ENCODE results near the gene CYFIP2. TPM values are rescaled to one million over a fixed set of nuclear protein-coding genes. Genes with fewer than 3 reads are reported as not detected.

Gene CYFIP2
- total and polyA plus RNA-seq, 8 donors: 14.8 to 162 (median 24.4) TPM

DNA sequence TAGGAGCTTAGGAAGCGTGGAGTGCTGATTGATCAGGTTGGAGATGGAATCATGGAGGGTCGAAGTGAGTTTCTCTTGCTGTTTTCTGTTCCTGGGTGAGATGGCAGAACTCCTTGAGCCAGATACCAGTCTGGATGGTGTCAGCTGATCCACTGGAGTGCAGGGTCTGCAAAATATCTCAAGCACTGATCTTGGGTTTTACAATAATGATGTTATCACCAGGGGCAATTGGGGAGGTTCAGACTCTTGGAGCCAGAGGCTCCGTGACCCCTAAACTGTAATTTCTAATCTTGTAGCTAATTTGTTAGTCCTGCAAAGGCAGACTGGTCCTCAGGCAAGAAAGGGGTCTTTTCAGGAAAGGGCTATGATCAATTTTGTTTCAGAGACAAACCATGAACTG lies 114.1 kb downstream of the CYFIP2 start:
- H3K27me3 ChIP-seq: no peaks in the 10 kb centered on the region
- peaks cover 0 to 14% (median 12%) of the 10 kb centered on the region in 4 donors for H3K36me3 ChIP-seq
- H3K4me3 ChIP-seq: no peak overlapping the region
- WGBS, 5 donors: 88 to 95% (median 92%) methylated on average over 3 of the region's 3 CpGs
- H3K9me3 ChIP-seq: no peaks in the 10 kb centered on the region
- no peak for TF ChIP-seq POLR2AphosphoS5 (IDR thresholded peaks at IDR 0.05)
- TF ChIP-seq POLR2A (IDR thresholded peaks at IDR 0.05): no peak
- TF ChIP-seq EP300 (IDR thresholded peaks at IDR 0.05): no peak
- TF ChIP-seq, protein P1, sequence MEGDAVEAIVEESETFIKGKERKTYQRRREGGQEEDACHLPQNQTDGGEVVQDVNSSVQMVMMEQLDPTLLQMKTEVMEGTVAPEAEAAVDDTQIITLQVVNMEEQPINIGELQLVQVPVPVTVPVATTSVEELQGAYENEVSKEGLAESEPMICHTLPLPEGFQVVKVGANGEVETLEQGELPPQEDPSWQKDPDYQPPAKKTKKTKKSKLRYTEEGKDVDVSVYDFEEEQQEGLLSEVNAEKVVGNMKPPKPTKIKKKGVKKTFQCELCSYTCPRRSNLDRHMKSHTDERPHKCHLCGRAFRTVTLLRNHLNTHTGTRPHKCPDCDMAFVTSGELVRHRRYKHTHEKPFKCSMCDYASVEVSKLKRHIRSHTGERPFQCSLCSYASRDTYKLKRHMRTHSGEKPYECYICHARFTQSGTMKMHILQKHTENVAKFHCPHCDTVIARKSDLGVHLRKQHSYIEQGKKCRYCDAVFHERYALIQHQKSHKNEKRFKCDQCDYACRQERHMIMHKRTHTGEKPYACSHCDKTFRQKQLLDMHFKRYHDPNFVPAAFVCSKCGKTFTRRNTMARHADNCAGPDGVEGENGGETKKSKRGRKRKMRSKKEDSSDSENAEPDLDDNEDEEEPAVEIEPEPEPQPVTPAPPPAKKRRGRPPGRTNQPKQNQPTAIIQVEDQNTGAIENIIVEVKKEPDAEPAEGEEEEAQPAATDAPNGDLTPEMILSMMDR (IDR thresholded peaks at IDR 0.05): no peak
- intact Hi-C loops (cut with DNase I; ENCODE audit: low total_unique reads): no loop called here
- H3K4me1 ChIP-seq: peaks cover 0 to 30% (median 10%) of the 10 kb centered on the region in 4 donors
- H3K27ac ChIP-seq: peak overlapping the region in 2 of 5 donors; percentile 25 to 63
- no peak for DNase-seq

DNA sequence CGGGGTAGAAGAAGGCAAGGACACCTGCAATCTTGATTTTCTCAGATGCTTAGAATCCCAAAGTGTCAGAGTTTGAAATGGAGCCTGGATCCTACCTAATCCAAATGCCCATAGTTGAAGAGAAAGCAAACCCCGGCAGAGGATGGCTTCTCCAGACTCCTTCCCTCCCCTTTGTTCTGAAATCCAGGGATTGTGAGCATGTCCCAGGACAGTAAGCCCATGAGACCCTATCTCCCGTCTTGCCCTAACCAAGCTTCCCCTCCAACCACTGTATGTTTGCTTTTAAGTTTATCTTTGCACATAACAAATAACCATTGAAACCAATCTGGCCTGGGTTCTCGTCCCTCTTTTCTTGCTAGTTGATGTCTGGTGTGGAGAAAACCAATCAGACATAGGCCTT lies 115.8 kb downstream of the CYFIP2 start:
- no peaks in the 10 kb centered on the region for H3K9me3 ChIP-seq
- no peak for DNase-seq
- WGBS, 5 donors: 49 to 71% (median 55%) methylated on average over 4 of the region's 4 CpGs
- peaks cover 0 to 35% (median 10%) of the 10 kb centered on the region in 4 donors for H3K4me1 ChIP-seq
- peaks cover 0 to 14% (median 7%) of the 10 kb centered on the region in 4 donors for H3K36me3 ChIP-seq
- peak overlapping the region in 3 of 5 donors; percentile 18 to 78 (median 76) for H3K27ac ChIP-seq
- intact Hi-C loops (cut with DNase I; ENCODE audit: low total_unique reads): no loop called here
- no peak overlapping the region for H3K4me3 ChIP-seq
- no peaks in the 10 kb centered on the region for H3K27me3 ChIP-seq
- TF ChIP-seq, protein P1 (IDR thresholded peaks at IDR 0.05): no peak
- TF ChIP-seq POLR2A (IDR thresholded peaks at IDR 0.05) (no peak), EP300 (IDR thresholded peaks at IDR 0.05) (no peak), POLR2AphosphoS5 (IDR thresholded peaks at IDR 0.05) (no peak)

DNA sequence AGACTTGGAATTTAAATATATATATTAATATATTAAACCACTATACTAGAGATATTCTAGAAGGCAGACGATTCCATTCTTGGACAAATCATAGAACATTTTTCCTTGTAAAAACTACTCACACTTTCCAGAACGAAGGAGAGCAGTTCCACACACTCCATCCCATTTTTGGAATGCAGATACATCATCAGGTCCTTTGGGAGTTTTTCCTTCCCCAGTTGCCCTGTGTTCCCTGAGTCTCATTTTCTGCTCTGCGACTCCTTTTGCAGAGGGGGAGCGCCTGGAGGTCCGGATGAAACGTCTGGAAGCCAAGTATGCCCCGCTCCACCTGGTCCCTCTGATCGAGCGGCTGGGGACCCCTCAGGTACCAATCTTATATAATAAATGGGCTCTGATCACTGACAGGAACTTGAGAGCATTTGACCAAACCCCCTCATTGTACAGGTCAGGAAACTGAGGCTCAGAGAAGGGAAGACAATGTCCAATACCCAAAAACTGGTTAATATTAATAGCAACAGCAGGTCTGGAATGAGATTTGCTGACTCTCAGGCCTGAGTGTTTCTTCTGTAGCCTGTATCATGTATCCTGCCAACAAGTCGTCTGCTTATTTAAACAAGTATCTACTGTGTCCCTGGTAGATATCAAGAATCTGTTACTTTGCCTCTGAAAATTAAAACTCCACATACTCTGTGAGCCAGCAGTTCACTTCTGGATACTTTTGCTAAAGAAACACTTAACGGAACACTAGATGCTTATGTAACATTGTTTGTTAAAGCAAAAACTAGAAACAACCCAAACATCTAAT lies 117.3 kb downstream of the CYFIP2 start:
- no peaks in the 10 kb centered on the region for H3K27me3 ChIP-seq
- H3K4me1 ChIP-seq: peaks cover 7 to 49% (median 21%) of the 10 kb centered on the region in 4 donors
- TF ChIP-seq POLR2AphosphoS5 (IDR thresholded peaks at IDR 0.05): peak in 1 of 3 donors; percentile 28
- TF ChIP-seq, protein P1 (IDR thresholded peaks at IDR 0.05): no peak
- peak in 1 of 2 donors; percentile 50 for DNase-seq
- peaks cover 0 to 14% (median 4%) of the 10 kb centered on the region in 4 donors for H3K36me3 ChIP-seq
- 61 to 88% (median 82%) methylated on average over 11 of the region's 11 CpGs for WGBS, 5 donors
- intact Hi-C loops (cut with DNase I; ENCODE audit: low total_unique reads): no loop called here
- H3K27ac ChIP-seq: peak overlapping the region in 4 of 5 donors; percentile 65 to 78 (median 72)
- no peak overlapping the region for H3K4me3 ChIP-seq
- H3K9me3 ChIP-seq: no peaks in the 10 kb centered on the region

DNA sequence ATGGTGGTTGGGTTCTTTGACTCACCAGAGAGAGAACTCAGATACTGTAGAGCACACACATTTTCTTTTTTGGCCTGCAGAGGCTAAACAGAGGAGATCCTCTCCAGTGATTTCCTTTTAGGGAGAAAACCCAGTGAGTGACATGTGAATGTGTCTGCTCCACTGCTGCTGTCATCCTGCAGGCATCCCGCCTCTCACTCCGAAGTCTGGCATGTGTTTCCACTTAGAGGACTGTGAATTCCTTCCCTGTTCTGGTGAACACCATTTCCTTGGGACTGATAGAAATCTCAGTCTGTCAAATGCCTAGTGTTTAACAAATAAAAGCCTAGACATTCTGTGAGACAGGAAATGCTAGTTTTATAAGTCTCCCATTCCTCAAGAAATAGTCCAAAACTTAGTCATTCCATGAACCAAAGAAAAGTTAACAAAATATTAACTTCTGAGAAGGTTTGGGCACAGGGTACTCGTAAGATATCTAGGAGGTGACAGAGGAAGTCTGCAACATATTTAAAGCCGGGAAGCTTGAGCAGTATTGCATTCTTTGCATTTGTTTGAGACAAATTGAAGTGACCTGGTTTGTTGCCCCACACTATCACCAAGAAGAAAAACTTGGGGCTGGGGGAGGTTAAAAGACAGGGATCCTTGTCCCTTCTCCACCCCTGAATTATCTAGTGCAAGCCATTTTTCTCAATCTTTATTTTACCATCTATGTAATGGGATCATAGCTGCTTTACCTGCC lies 119.2 kb downstream of the CYFIP2 start:
- peaks cover 0 to 21% (median 10%) of the 10 kb centered on the region in 4 donors for H3K36me3 ChIP-seq

More for the DNA sequence above, 119.2 kb downstream of the CYFIP2 start:
- H3K4me3 ChIP-seq: no peak overlapping the region
- peak in 1 of 2 donors; percentile 84 for DNase-seq
- intact Hi-C loops (cut with DNase I; ENCODE audit: low total_unique reads): no loop called here
- TF ChIP-seq POLR2A (IDR thresholded peaks at IDR 0.05) (no peak), EP300 (IDR thresholded peaks at IDR 0.05) (no peak), POLR2AphosphoS5 (IDR thresholded peaks at IDR 0.05) (peak in 2 of 3 donors; percentile 59 to 70)
- TF ChIP-seq, protein P1 (IDR thresholded peaks at IDR 0.05): no peak
- H3K27me3 ChIP-seq: no peaks in the 10 kb centered on the region
- H3K9me3 ChIP-seq: no peaks in the 10 kb centered on the region
- H3K4me1 ChIP-seq: peaks cover 7 to 54% (median 27%) of the 10 kb centered on the region in 4 donors
- peak overlapping the region in 4 of 5 donors; percentile 65 to 78 (median 72) for H3K27ac ChIP-seq
- WGBS, 5 donors: 52 to 68% (median 62%) methylated on average over 4 of the region's 4 CpGs

Measured in stomach (tissue), 9 donors.